OCI-LY1 (cell line): ENCODE measurements around the gene S1PR5.

Source experiments
- H2AFZ ChIP-seq: fragments of 200-600 bp; sonication (generic), shearing (Covaris generic); 2 replicates; pipeline ENCODE4 v1.6.0; 2014; ENCODE audit warnings: antibody characterized with exemption, mild to moderate bottlenecking, low read length
- H3F3A ChIP-seq: fragments of 200-600 bp; sonication (generic), shearing (Covaris generic); 2 replicates; pipeline ENCODE4 v1.6.0; 2014; ENCODE audit warnings: mild to moderate bottlenecking, antibody characterized with exemption, low read length, moderate library complexity; ENCODE audit not compliant: insufficient read depth
- H3K27ac ChIP-seq: fragments of 200-600 bp; sonication (generic); 2 replicates; pipeline ENCODE4 v1.5.1; 2014; ENCODE audit warnings: low read length, mixed run types, mild to moderate bottlenecking, low read depth; ENCODE audit not compliant: poor library complexity, severe bottlenecking
- H3K27me3 ChIP-seq: fragments of 200-600 bp; sonication (generic); 2 replicates; pipeline ENCODE4 v1.6.0; 2014; ENCODE audit warnings: antibody characterized with exemption, mild to moderate bottlenecking, low read length, moderate library complexity; ENCODE audit not compliant: insufficient read depth
- H3K36me3 ChIP-seq: fragments of 200-600 bp; sonication (generic); 2 replicates; pipeline ENCODE4 v1.6.1; 2014; ENCODE audit warnings: mild to moderate bottlenecking, antibody characterized with exemption, low read length, moderate library complexity, mixed read lengths; ENCODE audit not compliant: insufficient read depth
- H3K4me1 ChIP-seq: fragments of 200-600 bp; sonication (generic); 2 replicates; pipeline ENCODE4 v1.5.1; 2014; ENCODE audit warnings: mild to moderate bottlenecking, low read length, moderate library complexity; ENCODE audit not compliant: insufficient read depth, severe bottlenecking
- H3K4me2 ChIP-seq: fragments of 200-600 bp; sonication (generic), shearing (Covaris generic); 2 replicates; pipeline ENCODE4 v1.6.1; 2014; ENCODE audit warnings: low read length
- H3K4me3 ChIP-seq: fragments of 200-600 bp; sonication (generic); 2 replicates; pipeline ENCODE4 v1.5.1; 2014; ENCODE audit warnings: low read length, low read depth, mild to moderate bottlenecking, mixed read lengths; ENCODE audit not compliant: poor library complexity, severe bottlenecking
- H3K79me2 ChIP-seq: fragments of 200-600 bp; shearing (Covaris generic); 2 replicates; pipeline ENCODE4 v1.6.1; 2016; ENCODE audit warnings: mixed run types, low read length, mixed read lengths; ENCODE audit not compliant: insufficient read depth
- H3K9ac ChIP-seq: fragments of 200-600 bp; sonication (generic), shearing (Covaris generic); 2 replicates; pipeline ENCODE4 v1.6.1; 2014; ENCODE audit warnings: mild to moderate bottlenecking, low read length, mixed read lengths
- H3K9me2 ChIP-seq: fragments of 200-600 bp; sonication (generic), shearing (Covaris generic); 2 replicates; pipeline ENCODE4 v1.6.1; 2014; ENCODE audit warnings: low read depth, mild to moderate bottlenecking, low read length, mixed read lengths
- H3K9me3 ChIP-seq: fragments of 200-600 bp; shearing (Covaris generic); 2 replicates; pipeline ENCODE4 v1.6.1; 2014; ENCODE audit warnings: low read length, mixed read lengths
- H4K20me1 ChIP-seq: fragments of 200-600 bp; sonication (generic), shearing (Covaris generic); 2 replicates; pipeline ENCODE4 v1.6.0; 2016; ENCODE audit warnings: mild to moderate bottlenecking, low read length; ENCODE audit not compliant: insufficient read depth
- EZH2 ChIP-seq: fragments of 200-600 bp; sonication (generic), shearing (Covaris generic); IDR thresholded peaks from 2 replicates; pipeline ENCODE4 v1.8.0; 2017; ENCODE audit warnings: borderline replicate concordance, mixed run types, mild to moderate bottlenecking, antibody characterized with exemption, low read length, moderate library complexity, mixed read lengths
- TF ChIP-seq, protein P1 (sequence below): fragments of 200-600 bp; sonication (generic), shearing (Covaris generic); IDR thresholded peaks from 2 replicates; pipeline ENCODE4 v1.5.1; 2017; ENCODE audit warnings: mild to moderate bottlenecking, antibody characterized with exemption, low read length, moderate library complexity, mixed read lengths

The S1PR5 gene

DNA sequence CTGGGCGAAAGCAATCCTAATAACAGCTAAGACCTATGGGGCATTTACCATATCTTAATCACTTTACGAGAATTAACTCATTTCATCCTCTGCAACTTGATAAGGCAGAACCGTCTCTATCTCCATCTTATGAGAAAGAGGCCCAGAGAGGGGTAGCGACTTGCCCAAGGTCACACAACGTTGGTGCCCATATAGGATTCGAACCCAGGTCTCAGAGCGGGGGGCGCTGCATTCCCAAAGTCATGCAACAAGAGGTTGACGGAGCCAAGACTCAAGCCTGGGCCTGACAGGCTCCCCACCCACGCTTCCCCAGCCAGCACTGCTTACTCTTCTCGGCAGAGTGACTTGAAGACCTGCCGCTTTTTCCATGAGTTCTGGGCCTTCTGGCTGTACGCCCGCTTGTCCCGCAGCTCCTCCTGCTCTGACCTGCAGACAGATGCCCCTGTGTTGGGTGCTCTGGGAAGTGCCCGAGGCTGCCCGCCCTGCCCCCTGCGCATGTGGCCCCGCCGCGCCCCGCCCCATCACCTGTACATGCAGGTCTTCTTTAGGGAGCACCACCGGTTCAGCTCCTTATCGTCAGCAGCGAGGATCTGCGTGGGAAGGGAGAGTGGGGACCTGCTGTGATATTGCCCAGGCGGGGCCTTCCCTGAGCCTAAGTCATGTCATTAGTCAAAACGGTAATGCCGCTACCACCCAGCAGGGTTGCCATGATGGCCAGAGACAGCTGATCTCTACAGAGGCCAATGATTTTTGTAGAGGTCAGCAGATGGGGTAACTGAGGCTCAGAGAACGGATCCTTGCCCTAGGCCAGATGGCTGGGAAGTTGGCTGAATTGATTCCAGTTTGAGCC lies 37.7 kb upstream of the S1PR5 start:
- Histone ChIP-seq H3K27me3 (no peaks in the 10 kb centered on the region), H3K9me3 (no peaks in the 10 kb centered on the region), H3K79me2 (no peaks in the 10 kb centered on the region), H4K20me1 (no peaks in the 10 kb centered on the region), H3K9ac (peak overlapping the region; percentile 59), H3K9me2 (no peaks in the 10 kb centered on the region), H2AFZ (no peak overlapping the region), H3K36me3 (peaks cover 86% of the 10 kb centered on the region), H3K27ac (peak overlapping the region; percentile 97), H3K4me3 (no peak overlapping the region), H3K4me1 (peaks cover 42% of the 10 kb centered on the region), H3K4me2 (peak overlapping the region; percentile 50), H3F3A (peaks cover 12% of the 10 kb centered on the region; the same call in 1 of the 2 replicates)
- no peak for TF ChIP-seq EZH2
- TF ChIP-seq, protein P1, sequence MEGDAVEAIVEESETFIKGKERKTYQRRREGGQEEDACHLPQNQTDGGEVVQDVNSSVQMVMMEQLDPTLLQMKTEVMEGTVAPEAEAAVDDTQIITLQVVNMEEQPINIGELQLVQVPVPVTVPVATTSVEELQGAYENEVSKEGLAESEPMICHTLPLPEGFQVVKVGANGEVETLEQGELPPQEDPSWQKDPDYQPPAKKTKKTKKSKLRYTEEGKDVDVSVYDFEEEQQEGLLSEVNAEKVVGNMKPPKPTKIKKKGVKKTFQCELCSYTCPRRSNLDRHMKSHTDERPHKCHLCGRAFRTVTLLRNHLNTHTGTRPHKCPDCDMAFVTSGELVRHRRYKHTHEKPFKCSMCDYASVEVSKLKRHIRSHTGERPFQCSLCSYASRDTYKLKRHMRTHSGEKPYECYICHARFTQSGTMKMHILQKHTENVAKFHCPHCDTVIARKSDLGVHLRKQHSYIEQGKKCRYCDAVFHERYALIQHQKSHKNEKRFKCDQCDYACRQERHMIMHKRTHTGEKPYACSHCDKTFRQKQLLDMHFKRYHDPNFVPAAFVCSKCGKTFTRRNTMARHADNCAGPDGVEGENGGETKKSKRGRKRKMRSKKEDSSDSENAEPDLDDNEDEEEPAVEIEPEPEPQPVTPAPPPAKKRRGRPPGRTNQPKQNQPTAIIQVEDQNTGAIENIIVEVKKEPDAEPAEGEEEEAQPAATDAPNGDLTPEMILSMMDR: no peak

DNA sequence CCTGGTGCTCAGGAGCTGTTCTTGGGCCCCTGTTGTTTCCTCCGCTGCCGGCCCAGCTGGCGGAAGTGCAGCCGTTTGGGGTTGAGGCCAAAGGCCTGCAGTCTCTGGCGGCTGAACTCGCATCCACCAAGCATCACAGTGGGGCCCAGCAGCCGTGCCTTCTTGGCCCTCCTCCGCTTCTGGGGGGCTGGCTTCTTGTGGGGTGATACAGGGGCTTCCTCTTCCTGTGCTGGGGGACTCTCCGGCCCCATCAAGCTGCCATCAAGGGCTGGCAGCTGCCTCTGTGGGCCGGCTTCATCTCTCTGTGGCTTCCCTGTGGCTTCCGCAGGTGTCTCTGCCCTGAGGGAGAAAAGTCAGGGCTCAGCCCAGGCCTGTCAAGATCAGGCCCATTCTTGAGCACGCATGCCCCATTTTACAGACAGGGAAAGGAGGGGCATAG lies 36.7 kb upstream of the S1PR5 start:
- H3K9ac ChIP-seq: peak overlapping the region; percentile 59
- no peaks in the 10 kb centered on the region for H3K9me2 ChIP-seq
- no peak overlapping the region for H3K4me3 ChIP-seq
- H3K36me3 ChIP-seq: peaks cover 83% of the 10 kb centered on the region
- H3K4me1 ChIP-seq: peaks cover 42% of the 10 kb centered on the region
- H2AFZ ChIP-seq: no peak overlapping the region
- H3K9me3 ChIP-seq: no peaks in the 10 kb centered on the region
- H3K27ac ChIP-seq: peak overlapping the region; percentile 97
- no peaks in the 10 kb centered on the region for H4K20me1 ChIP-seq
- no peaks in the 10 kb centered on the region for H3K79me2 ChIP-seq
- no peaks in the 10 kb centered on the region for H3K27me3 ChIP-seq
- H3F3A ChIP-seq: peaks cover 12% of the 10 kb centered on the region; the same call in 1 of the 2 replicates
- no peak for TF ChIP-seq EZH2
- TF ChIP-seq, protein P1: no peak
- H3K4me2 ChIP-seq: peak overlapping the region; percentile 50

DNA sequence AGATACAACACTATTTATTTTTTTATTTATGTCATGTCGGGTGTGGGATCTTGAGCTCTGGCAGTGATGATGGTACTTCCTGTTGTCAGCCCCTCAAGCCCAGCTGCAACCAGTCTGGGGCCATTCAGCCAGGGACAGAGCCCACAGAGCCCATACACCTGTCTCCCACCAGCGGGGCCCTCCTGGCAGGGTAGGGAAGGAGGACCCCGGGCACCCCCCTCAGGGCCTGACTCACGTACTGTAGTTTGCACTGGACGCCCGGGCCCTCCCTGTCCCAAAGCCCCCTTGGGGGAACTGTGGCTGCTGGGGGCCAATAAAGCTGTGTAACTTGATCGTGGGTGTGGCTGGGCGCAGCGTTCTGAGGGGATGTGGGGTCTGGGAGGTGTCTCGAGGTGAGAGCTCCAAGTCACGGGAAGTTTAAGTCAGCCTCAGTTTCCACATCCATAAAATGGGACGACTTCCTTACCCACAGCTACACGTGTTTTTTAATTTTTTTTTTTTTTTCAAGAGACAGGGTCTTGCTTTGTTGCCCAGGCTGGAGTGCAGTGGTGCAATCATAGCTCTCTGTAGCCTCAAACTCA lies 35.9 kb upstream of the S1PR5 start:
- peaks cover 84% of the 10 kb centered on the region for H3K36me3 ChIP-seq
- TF ChIP-seq EZH2: no peak
- TF ChIP-seq, protein P1: no peak
- H3K27ac ChIP-seq: peak overlapping the region; percentile 97
- peaks cover 42% of the 10 kb centered on the region for H3K4me1 ChIP-seq
- no peaks in the 10 kb centered on the region for H3K27me3 ChIP-seq
- no peak overlapping the region for H2AFZ ChIP-seq
- H3K4me2 ChIP-seq: peak overlapping the region; percentile 50; the same call in 1 of the 2 replicates
- no peaks in the 10 kb centered on the region for H3K79me2 ChIP-seq
- no peaks in the 10 kb centered on the region for H4K20me1 ChIP-seq
- H3K9ac ChIP-seq: peak overlapping the region; percentile 59; the same call in 1 of the 2 replicates
- no peaks in the 10 kb centered on the region for H3K9me2 ChIP-seq
- no peak overlapping the region for H3K4me3 ChIP-seq
- no peaks in the 10 kb centered on the region for H3K9me3 ChIP-seq
- H3F3A ChIP-seq: peaks cover 12% of the 10 kb centered on the region; the same call in 1 of the 2 replicates
